HG02588 (cell line): Measurements from ENCODE around the gene FILIP1L.
A peak's percentile ranks its signal among the peaks of the same experiment; 100 is the strongest.
"Not testable (repeated sequence)": the region's sequence is repeated elsewhere in the genome, so short reads cannot be mapped to it uniquely, and the experiment has no call there.

Source experiments
- ATAC-seq: cut with Tn5 transposase; IDR thresholded peaks from one replicate; pipeline ENCODE4 v1.9.1; 2021; ENCODE audit warnings: mild to moderate bottlenecking, moderate library complexity; ENCODE audit not compliant: unreplicated experiment

FILIP1L gene

GRCh38 chr3:100099621-100100020 lies 14.7 kb downstream of the FILIP1L start:
- no peak for ATAC-seq

DNA sequence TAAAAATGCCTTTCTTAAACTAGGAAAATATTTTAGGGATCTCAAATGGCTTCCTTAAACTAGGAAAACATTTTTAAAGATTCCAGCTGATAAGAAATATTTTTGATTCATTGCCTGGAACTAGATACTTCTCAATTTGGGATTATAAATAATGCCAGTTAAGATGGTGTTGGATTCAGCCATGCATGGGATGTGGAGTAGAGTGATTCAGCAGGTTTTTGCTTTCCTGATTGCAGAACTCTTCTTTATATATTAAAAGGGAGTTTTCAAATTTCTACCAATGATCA lies 15.6 kb downstream of the FILIP1L start:
- ATAC-seq = no peak

DNA sequence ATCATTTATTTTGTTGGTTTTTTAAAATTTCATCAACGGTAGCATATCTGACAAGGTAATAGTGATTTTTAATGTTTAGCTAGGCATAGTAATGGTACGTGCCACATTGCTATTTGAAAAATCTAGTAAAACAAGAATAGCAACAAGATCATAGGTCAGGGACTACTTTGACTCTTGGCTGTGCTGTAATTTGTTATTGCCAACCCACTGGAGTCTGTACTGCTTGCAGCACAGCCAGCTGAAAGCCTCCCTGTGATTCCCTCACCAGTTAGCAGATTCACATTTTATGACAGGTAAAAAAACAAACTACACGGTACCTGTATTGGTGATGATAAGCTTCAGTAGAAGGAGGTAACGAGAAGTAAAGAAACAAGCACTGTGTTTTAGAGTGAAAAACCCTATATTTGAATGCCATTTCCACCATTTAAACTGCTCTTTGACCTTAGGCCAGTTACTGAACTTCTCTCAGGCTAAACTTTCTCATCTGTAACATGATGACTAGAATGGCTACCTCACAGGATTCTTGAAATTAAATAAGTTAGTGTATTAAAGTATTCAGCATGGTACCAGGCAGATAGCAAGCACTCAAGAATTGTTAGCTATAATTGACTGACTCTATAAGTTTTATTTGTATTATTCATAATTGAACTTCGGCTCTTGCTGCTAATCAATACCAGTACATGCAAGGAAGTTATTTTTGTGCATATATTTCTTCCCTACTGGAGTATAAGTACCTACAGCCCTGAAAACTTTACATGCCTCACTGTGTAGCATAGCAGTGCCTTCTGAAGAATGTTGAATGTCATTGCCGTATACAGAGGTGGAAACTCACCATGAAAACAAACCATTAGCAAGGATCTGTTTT lies 16.1 kb downstream of the FILIP1L start:
- no peak for ATAC-seq

GRCh38 chr3:100096866-100097265 lies 17.4 kb downstream of the FILIP1L start:
- ATAC-seq = no peak

GRCh38 chr3:100096286-100096685 lies 18.0 kb downstream of the FILIP1L start:
- ATAC-seq = not testable (repeated sequence)

GRCh38 chr3:100093831-100094230 lies 20.5 kb downstream of the FILIP1L start:
- ATAC-seq = no peak

DNA sequence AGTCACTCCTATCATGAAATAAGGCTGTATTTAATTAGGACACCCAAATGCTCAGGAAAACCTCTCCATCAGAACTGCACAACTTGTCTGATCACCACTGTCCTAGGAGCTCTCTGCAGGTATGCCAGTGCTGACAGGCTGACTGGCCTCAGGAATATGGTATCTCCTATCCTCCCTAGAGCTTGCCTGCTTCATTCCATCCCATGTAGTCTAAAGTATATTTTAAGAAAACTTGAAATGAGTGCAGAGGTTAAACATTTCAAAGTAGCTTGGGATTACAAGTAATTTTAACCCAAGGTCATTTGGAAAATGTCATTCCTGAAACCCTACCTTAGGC lies 23.7 kb downstream of the FILIP1L start:
- no peak for ATAC-seq

- ATAC-seq = peak; percentile 57
Measured at GRCh38 chr3:100089812-100090668, 24.3 kb downstream of the FILIP1L start.

DNA sequence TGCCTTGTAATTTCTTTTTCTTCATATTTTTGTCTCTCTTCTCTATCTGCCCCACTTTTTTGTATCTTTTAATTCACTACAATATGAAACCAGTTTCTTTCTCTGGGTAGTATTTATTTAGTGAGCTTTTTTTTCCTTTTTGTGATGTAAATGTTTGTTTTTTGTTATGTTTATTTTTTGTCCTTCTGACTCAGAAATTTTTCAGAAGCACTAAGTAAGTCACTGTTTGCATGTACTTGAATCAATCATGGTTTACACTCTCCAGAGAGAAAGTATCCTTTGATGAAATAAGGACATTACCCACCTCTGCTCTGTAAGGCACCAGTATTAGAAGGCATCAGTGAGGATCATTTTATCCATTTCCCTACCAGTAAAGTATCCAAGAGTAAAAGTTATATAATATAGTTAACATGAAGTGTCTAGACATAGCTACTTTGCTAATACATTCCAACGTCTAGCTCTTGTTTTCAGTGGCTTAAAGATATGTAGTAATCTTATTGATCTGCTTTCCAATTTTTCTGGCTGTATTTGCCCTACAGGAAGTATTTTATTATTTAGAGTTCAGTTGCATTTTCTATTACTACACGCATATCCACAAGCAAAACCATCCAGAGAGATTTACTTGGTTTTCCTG lies 25.4 kb downstream of the FILIP1L start:
- no peak for ATAC-seq

GRCh38 chr3:100087198-100087597 lies 27.1 kb downstream of the FILIP1L start:
- ATAC-seq = peak; percentile 90

GRCh38 chr3:100086401-100086800 lies 27.9 kb downstream of the FILIP1L start:
- ATAC-seq = no peak

- ATAC-seq = no peak
Measured at GRCh38 chr3:100084100-100084806, 30.0 kb downstream of the FILIP1L start.

DNA sequence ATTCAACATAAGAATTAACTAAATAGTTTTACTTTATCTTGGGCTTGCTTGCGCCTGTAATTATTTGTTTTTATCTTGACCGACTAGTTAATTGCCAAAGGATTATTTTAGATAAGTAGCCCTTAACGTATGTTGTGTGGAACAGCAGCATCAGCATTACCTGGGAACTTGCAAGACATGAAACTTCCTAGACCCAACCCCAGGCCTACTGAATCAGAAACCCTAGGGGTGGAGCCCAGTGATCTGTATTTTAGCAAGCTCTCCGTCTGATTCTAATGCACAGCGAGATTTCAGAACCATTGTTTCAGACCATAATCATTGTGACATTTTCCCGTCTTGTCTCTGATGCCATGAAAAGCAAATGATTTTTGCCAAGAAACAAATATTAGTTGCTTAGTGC lies 31.1 kb downstream of the FILIP1L start:
- no peak for ATAC-seq

- no peak for ATAC-seq
Measured at GRCh38 chr3:100082714-100083113, 31.6 kb downstream of the FILIP1L start.

GRCh38 chr3:100081986-100082692 lies 32.2 kb downstream of the FILIP1L start:
- ATAC-seq = no peak

GRCh38 chr3:100081311-100081710 lies 33.0 kb downstream of the FILIP1L start:
- no peak for ATAC-seq

- ATAC-seq = no peak
Measured at GRCh38 chr3:100080573-100080972, 33.7 kb downstream of the FILIP1L start.

- ATAC-seq = no peak
Measured at GRCh38 chr3:100079328-100079727, 35.0 kb downstream of the FILIP1L start.

DNA sequence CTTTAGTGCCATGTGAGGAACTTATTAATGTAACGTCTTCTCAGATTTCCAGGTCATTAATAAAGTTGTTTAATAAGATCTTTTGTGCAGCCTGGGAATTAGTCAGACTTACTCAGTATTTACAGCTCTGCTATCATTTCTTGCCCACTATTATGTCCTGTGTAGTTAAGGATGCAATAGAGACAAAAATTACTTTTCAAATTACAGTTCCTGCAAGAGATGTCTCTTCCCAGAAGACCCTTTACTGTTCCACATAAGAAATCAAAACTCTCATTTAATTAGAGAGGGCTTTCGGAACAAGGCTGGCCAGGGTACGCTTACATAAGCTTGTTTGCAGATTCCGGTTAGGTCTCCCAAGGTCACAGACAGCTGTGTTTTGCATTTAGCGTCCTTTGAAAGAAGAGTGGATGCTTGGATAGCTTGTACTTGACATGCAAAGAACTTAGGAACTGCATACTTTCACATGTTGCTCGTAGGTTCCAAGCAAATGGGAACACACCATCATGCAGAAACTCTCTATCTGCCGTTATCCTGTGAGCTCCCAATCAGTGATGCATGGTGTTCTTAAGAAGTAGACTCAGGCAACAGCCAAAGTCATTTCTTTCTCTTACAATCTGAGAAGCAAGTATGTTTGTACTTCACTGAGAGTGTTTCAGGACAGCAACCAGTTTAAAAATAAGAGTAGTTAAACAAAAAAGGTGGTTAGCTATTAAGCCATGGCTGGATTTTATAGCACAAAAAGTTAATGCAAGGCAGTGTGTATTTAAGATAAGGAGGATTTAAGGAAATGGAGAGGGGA lies 37.4 kb downstream of the FILIP1L start:
- no peak for ATAC-seq
